PFSK-1 (cell line): ENCODE data around the gene ELMO2.

Experiments
- POLR2AphosphoS5 ChIP-seq: IDR thresholded peaks from 2 replicates; pipeline ENCODE4 v1.6.1; 2012; ENCODE audit warnings: low read depth, mild to moderate bottlenecking, control low read depth, low read length, moderate library complexity
- TAF1 ChIP-seq: IDR thresholded peaks from 2 replicates; pipeline ENCODE4 v1.6.1; 2012; ENCODE audit warnings: low read length, control low read depth, borderline replicate concordance; ENCODE audit not compliant: insufficient read depth

DNA sequence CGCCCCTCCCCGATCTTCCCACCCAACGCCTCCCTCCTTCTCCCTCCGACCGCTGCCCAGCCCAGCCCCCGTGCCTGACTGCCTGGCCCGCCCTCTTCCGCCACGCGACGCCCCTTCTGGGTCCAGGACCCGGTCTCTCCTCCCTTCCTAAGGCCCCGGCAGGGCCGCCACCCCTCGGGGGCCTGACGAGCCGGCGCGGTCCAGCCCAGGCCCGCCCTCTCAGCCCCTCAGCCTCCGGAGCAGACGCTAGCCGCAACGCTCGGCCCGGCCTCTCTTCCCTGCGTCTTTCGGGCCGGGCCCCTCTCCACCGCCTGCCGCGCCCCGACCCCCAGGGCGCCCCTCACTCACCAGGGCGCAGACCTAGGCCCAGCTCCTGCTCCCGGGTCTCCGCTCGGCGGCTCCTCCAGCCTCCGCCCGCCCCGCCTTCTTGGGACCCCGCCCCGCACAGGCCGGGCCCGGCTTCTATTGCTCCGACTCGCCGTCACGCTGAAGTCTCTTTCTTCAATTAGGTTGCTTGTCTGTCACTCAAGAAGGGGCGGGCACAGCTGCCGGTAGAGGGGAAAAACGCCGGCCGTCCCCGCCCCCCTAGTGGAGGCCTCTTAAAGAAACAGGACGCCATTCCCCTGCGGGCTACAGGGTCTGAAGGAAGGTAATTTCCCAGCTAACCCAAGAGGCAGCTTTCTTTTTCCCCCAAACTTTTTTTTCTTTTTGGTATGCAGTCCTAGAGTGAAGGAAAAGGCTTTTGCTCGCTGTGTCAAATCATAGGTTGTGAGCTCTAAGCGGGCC is at the start of gene ELMO2:
- TF ChIP-seq TAF1 (no peak), POLR2AphosphoS5 (peak; percentile 44)
